Endothelial cell of umbilical vein (primary cell): Measurements from ENCODE around the gene CDC7. TPM values are rescaled to one million over a fixed set of nuclear protein-coding genes. Genes with fewer than 3 reads are reported as not detected.

Experiments used
- BruUV-seq: library from RNA; stranded (reverse); fragments of 400-500 nt; replicated peaks from 2 replicates; lab custom pipeline; 2021; lab: Mats Ljungman, UMichigan
- CTCF ChIA-PET: fragments of 300-600, 350-600 bp; sonication (Branson Sonifier 250); formaldehyde crosslinking; loops from one replicate; lab custom pipeline; 2021; ENCODE audit warnings: antibody characterized with exemption, inconsistent platforms; lab: Charles Lee
- POLR2A ChIA-PET: fragments of 300-600, 350-600 bp; sonication (Branson Sonifier 250); formaldehyde crosslinking; loops from one replicate; lab custom pipeline; 2021; ENCODE audit warnings: antibody characterized with exemption, inconsistent platforms; lab: Charles Lee
- DNase-seq: peaks from one replicate; pipeline ENCODE4 v3.0.0-alpha.2; 2011; ENCODE audit warnings: low read depth, low spot score
- FAIRE-seq: peaks from 2 replicates; lab custom pipeline; 2011; peaks lifted over from hg19 to GRCh38; lab: Jason Lieb, UNC
- H2AFZ ChIP-seq: 2 replicates; pipeline ENCODE4 v1.6.0; 2012; ENCODE audit warnings: low read depth, low read length, control low read depth, inconsistent platforms
- H3K27ac ChIP-seq: 2 replicates; pipeline ENCODE4 v1.5.1; 2011; ENCODE audit warnings: low read depth, mild to moderate bottlenecking, control low read depth, low read length, moderate library complexity; ENCODE audit not compliant: insufficient read depth
- H3K27me3 ChIP-seq, 2 experiments: 2 replicates each; pipeline versions ENCODE4 v1.6.0 to v1.6.1; 2011; ENCODE audit warnings: low read length in 2 of 2, mixed read lengths in 1 of 2; ENCODE audit not compliant: control insufficient read depth in 2 of 2, insufficient read depth in 2 of 2
- H3K36me3 ChIP-seq, 2 experiments: 2 replicates in 1 of 2; 3 replicates in 1 of 2; pipeline ENCODE4 v1.5.1; 2011; ENCODE audit warnings: low read length in 2 of 2, mild to moderate bottlenecking in 1 of 2, moderate library complexity in 1 of 2; ENCODE audit not compliant: control insufficient read depth in 2 of 2, insufficient read depth in 2 of 2; ENCODE audit errors: extremely low read depth in 1 of 2
- H3K4me1 ChIP-seq: 3 replicates; pipeline ENCODE4 v1.5.1; 2011; ENCODE audit warnings: mild to moderate bottlenecking, low read length; ENCODE audit not compliant: control insufficient read depth, insufficient read depth; ENCODE audit errors: extremely low read depth
- H3K4me2 ChIP-seq: 2 replicates; pipeline ENCODE4 v1.6.1; 2011; ENCODE audit warnings: low read length, control low read depth, mixed read lengths; ENCODE audit not compliant: insufficient read depth
- H3K4me3 ChIP-seq, 3 experiments: fragments of 200-600 bp in 1 of 3; sonication (generic), shearing (Covaris generic) in 1 of 3; replicated peaks in 1 of 3; 2 replicates each; pipeline ENCODE4 v1.5.1; 2011 to 2016; ENCODE audit warnings: control low read depth in 3 of 3, low read length in 3 of 3, mild to moderate bottlenecking in 2 of 3, inconsistent platforms in 1 of 3, low read depth in 1 of 3, moderate library complexity in 1 of 3; ENCODE audit not compliant: insufficient read depth in 1 of 3
- H3K79me2 ChIP-seq: 2 replicates; pipeline ENCODE4 v1.6.0; 2012; ENCODE audit warnings: low read length, inconsistent platforms; ENCODE audit not compliant: control insufficient read depth, insufficient read depth
- H3K9ac ChIP-seq: replicated peaks from 2 replicates; pipeline ENCODE3; 2011; ENCODE audit warnings: low read length, control low read depth; ENCODE audit not compliant: insufficient read depth; ENCODE audit errors: extremely low read depth
- H3K9me1 ChIP-seq: replicated peaks from 3 replicates; pipeline ENCODE4 v1.6.0; 2011; ENCODE audit warnings: mild to moderate bottlenecking, low read length; ENCODE audit not compliant: control insufficient read depth, insufficient read depth; ENCODE audit errors: extremely low read depth
- H3K9me3 ChIP-seq: replicated peaks from 2 replicates; pipeline ENCODE4 v1.5.1; 2012; ENCODE audit warnings: low read length, inconsistent platforms; ENCODE audit not compliant: control insufficient read depth, insufficient read depth
- H4K20me1 ChIP-seq: replicated peaks from 2 replicates; pipeline ENCODE3; 2011; ENCODE audit warnings: mild to moderate bottlenecking, low read length; ENCODE audit not compliant: control insufficient read depth, insufficient read depth; ENCODE audit errors: extremely low read depth
- CTCF ChIP-seq, 2 donors: IDR thresholded peaks; 1 replicate in 1 of 2; 2 replicates in 1 of 2; pipeline ENCODE4 v1.5.1; 2011; ENCODE audit warnings: low read length in 2 of 2, mild to moderate bottlenecking in 2 of 2, moderate library complexity in 2 of 2, control low read depth in 1 of 2, inconsistent platforms in 1 of 2, low read depth in 1 of 2; ENCODE audit not compliant: insufficient read depth in 1 of 2; ENCODE audit errors: extremely low read depth in 1 of 2
- EZH2 ChIP-seq: IDR thresholded peaks from 2 replicates; pipeline ENCODE4 v1.6.1; 2012; ENCODE audit warnings: borderline replicate concordance, low read depth, mild to moderate bottlenecking, moderate library complexity, low read length, inconsistent platforms; ENCODE audit not compliant: severe bottlenecking
- FOS ChIP-seq: IDR thresholded peaks from 2 replicates; pipeline ENCODE4 v1.6.1; 2011; ENCODE audit warnings: mild to moderate bottlenecking, low read length, moderate library complexity, borderline replicate concordance; ENCODE audit not compliant: insufficient read depth
- GATA2 ChIP-seq: IDR thresholded peaks from 2 replicates; pipeline ENCODE4 v1.7.0; 2011; ENCODE audit warnings: low read depth, mild to moderate bottlenecking, moderate library complexity, mixed read lengths, low read length; ENCODE audit not compliant: insufficient read length, insufficient read depth
- JUN ChIP-seq: IDR thresholded peaks from 2 replicates; pipeline ENCODE4 v1.6.1; 2011; ENCODE audit warnings: borderline replicate concordance, low read depth; ENCODE audit not compliant: insufficient read length, insufficient read depth
- MAX ChIP-seq: IDR thresholded peaks from 2 replicates; pipeline ENCODE4 v1.6.1; 2011; ENCODE audit not compliant: insufficient read depth, insufficient read length
- MYC ChIP-seq: IDR thresholded peaks from one replicate; pipeline ENCODE4 v1.6.1; 2011; ENCODE audit warnings: mild to moderate bottlenecking, low read depth, low read length
- POLR2A ChIP-seq: IDR thresholded peaks from 2 replicates; pipeline ENCODE4 v1.6.1; 2012; ENCODE audit warnings: low read depth, mild to moderate bottlenecking, control low read depth, low read length
- POLR2AphosphoS5 ChIP-seq: IDR thresholded peaks from 2 replicates; pipeline ENCODE4 v1.6.1; 2012; ENCODE audit warnings: low read depth, mild to moderate bottlenecking, control low read depth, low read length, moderate library complexity; ENCODE audit not compliant: insufficient read depth
- dilution Hi-C: fragments of 300-500 bp; cut with MboI; formaldehyde crosslinking; loops from one replicate; pipeline ENCODE4 v1.15.0; 2019; ENCODE audit warnings: low sequenced_read_pairs; ENCODE audit not compliant: extremely low pct_ligation_motif_present
- intact Hi-C: fragments of 100-400 bp; cut with micrococcal nuclease; formaldehyde crosslinking; loops from one replicate; pipeline ENCODE4 v1.10.0; 2022
- polyA plus RNA-seq, 4 experiments: library from polyadenylated mRNA; depleted of rRNA in 3 of 4; stranded (reverse) in 3 of 4; unstranded in 1 of 4; fragments of >200 nt; gene quantifications; 2 replicates each; pipeline versions ENCODE4 v1.2.1 to v1.2.3, GENCODE V29; 2011 to 2012; ENCODE audit warnings: missing spikeins in 1 of 4
- total RNA-seq: library from RNA; stranded (reverse); gene quantifications from 2 replicates; pipeline ENCODE4 v1.2.3, GENCODE V29; 2021

CDC7 gene
- total and polyA plus RNA-seq, 2 donors (not counting 3 experiments of a cell fraction or from before 2014, with no cell fraction given) = 3.9 to 11.7 TPM

- POLR2A ChIA-PET = no interaction called here
- Histone ChIP-seq H3K4me3 (no peak overlapping the region), H3K9me1 (no peaks in the 10 kb centered on the region), H3K79me2 (no peaks in the 10 kb centered on the region), H3K4me2 (no peak overlapping the region), H3K4me1 (peaks cover 37% of the 10 kb centered on the region), H3K36me3 (no peaks in the 10 kb centered on the region), H3K27me3 (no peaks in the 10 kb centered on the region), H3K9ac (no peak overlapping the region), H3K27ac (no peak overlapping the region), H3K9me3 (no peaks in the 10 kb centered on the region), H4K20me1 (no peaks in the 10 kb centered on the region), H2AFZ (no peak overlapping the region)
- FAIRE-seq = no peak
- CTCF ChIA-PET = no interaction called here
- intact Hi-C loops (no loop called here), dilution Hi-C loops (no loop called here)
- TF ChIP-seq POLR2AphosphoS5 = no peak
- TF ChIP-seq POLR2A = no peak
- no peak for TF ChIP-seq MYC
- no peak for TF ChIP-seq JUN
- no peak for TF ChIP-seq FOS
- no peak for TF ChIP-seq CTCF (IDR thresholded peaks at IDR 0.05; ENCODE audit: extremely low read depth in 1 of 2, insufficient read depth in 1 of 2, low read depth in 1 of 2, low read length in 2 of 2)
- no peak for TF ChIP-seq GATA2
- TF ChIP-seq EZH2 = no peak
- TF ChIP-seq MAX = no peak
- no peak for DNase-seq
- no TSS peak for BruUV-seq
These were observed 58.5 kb downstream of the CDC7 start for GRCh38 chr1:91559046-91559750.
